Mesenchymal stem cell (in vitro differentiated cells and primary cell): Measurements from ENCODE around the gene CD300LD.

Experiments used
- DNase-seq: peaks from one replicate; pipeline ENCODE4 v3.0.0-alpha.2; 2013
- H2AFZ ChIP-seq: one replicate; pipeline ENCODE4 v1.6.1; 2013; ENCODE audit warnings: low read depth, mild to moderate bottlenecking, control low read depth, inconsistent platforms, low read length, moderate library complexity
- H2AK5ac ChIP-seq: 2 replicates; pipeline ENCODE4 v1.6.1; 2013; ENCODE audit warnings: low read length, moderate library complexity, mild to moderate bottlenecking, inconsistent platforms; ENCODE audit not compliant: severe bottlenecking
- H2BK120ac ChIP-seq: one replicate; pipeline ENCODE4 v1.6.1; 2013; ENCODE audit warnings: low read depth, mild to moderate bottlenecking, inconsistent platforms, low read length, moderate library complexity
- H2BK12ac ChIP-seq, 2 experiments: one replicate each; pipeline ENCODE4 v1.6.1; 2013; ENCODE audit warnings: inconsistent platforms in 2 of 2, low read length in 2 of 2, mild to moderate bottlenecking in 2 of 2, moderate library complexity in 2 of 2, control low read depth in 1 of 2
- H2BK15ac ChIP-seq: one replicate; pipeline ENCODE4 v1.6.1; 2013; ENCODE audit warnings: mild to moderate bottlenecking, low read depth, inconsistent platforms; ENCODE audit not compliant: poor library complexity, severe bottlenecking
- H2BK5ac ChIP-seq: 2 replicates; pipeline ENCODE4 v1.6.1; 2013; ENCODE audit warnings: low read depth, mild to moderate bottlenecking, low read length, control low read depth, inconsistent platforms; ENCODE audit not compliant: poor library complexity, severe bottlenecking
- H3K14ac ChIP-seq, 2 experiments: one replicate each; pipeline ENCODE4 v1.6.1; 2013; ENCODE audit warnings: inconsistent platforms in 2 of 2, low read length in 2 of 2, control low read depth in 1 of 2, mild to moderate bottlenecking in 1 of 2, moderate library complexity in 1 of 2
- H3K18ac ChIP-seq, 2 experiments: one replicate each; pipeline ENCODE4 v1.6.1; 2013; ENCODE audit warnings: inconsistent platforms in 2 of 2, low read length in 2 of 2, control low read depth in 1 of 2, low read depth in 1 of 2, mild to moderate bottlenecking in 1 of 2
- H3K23ac ChIP-seq, 2 experiments: one replicate each; pipeline ENCODE4 v1.6.1; 2013; ENCODE audit warnings: inconsistent platforms in 2 of 2, low read length in 2 of 2, mild to moderate bottlenecking in 2 of 2, moderate library complexity in 2 of 2, control low read depth in 1 of 2
- H3K27ac ChIP-seq: 2 replicates; pipeline ENCODE4 v1.5.1; 2013; ENCODE audit warnings: mild to moderate bottlenecking, moderate library complexity, low read length, control low read depth, inconsistent platforms; ENCODE audit not compliant: poor library complexity, severe bottlenecking
- H3K27me3 ChIP-seq, 2 experiments: 2 replicates each; pipeline versions ENCODE4 v1.6.1 to v1.7.0; 2013; ENCODE audit warnings: low read length in 2 of 2, mild to moderate bottlenecking in 2 of 2, moderate library complexity in 2 of 2, control low read depth in 1 of 2, inconsistent platforms in 1 of 2; ENCODE audit not compliant: control insufficient read depth in 1 of 2, insufficient read depth in 1 of 2
- H3K36me3 ChIP-seq, 2 experiments: 2 replicates each; pipeline versions ENCODE4 v1.6.1 to v1.7.0; 2013; ENCODE audit warnings: low read length in 2 of 2, control low read depth in 1 of 2, inconsistent platforms in 1 of 2, low read depth in 1 of 2, mild to moderate bottlenecking in 1 of 2; ENCODE audit not compliant: insufficient read depth in 2 of 2, control insufficient read depth in 1 of 2
- H3K4ac ChIP-seq, 2 experiments: one replicate each; pipeline ENCODE4 v1.6.1; 2013; ENCODE audit warnings: inconsistent platforms in 2 of 2, low read length in 2 of 2, mild to moderate bottlenecking in 2 of 2, moderate library complexity in 2 of 2, control low read depth in 1 of 2, low read depth in 1 of 2
- H3K4me1 ChIP-seq: 2 replicates; pipeline ENCODE4 v1.6.1; 2013; ENCODE audit warnings: low read depth, low read length, control low read depth; ENCODE audit not compliant: control insufficient read depth, insufficient read depth
- H3K4me2 ChIP-seq: 2 replicates; pipeline ENCODE4 v1.6.1; 2013; ENCODE audit warnings: low read length, mild to moderate bottlenecking, inconsistent platforms; ENCODE audit not compliant: poor library complexity, severe bottlenecking
- H3K4me3 ChIP-seq, 2 experiments: 2 replicates each; pipeline versions ENCODE4 v1.5.1 to v1.7.0; 2013; ENCODE audit warnings: low read length in 2 of 2, mild to moderate bottlenecking in 2 of 2, control low read depth in 1 of 2, low read depth in 1 of 2; ENCODE audit not compliant: insufficient read depth in 1 of 2
- H3K79me1 ChIP-seq: replicated peaks from 2 replicates; pipeline ENCODE4 v1.6.1; 2013; ENCODE audit warnings: mild to moderate bottlenecking, control low read depth, low read length, inconsistent platforms; ENCODE audit not compliant: poor library complexity, severe bottlenecking
- H3K9ac ChIP-seq: 2 replicates; pipeline ENCODE4 v1.7.0; 2013; ENCODE audit warnings: mild to moderate bottlenecking, low read length, moderate library complexity
- H3K9me3 ChIP-seq: 2 replicates; pipeline ENCODE4 v1.7.0; 2013; ENCODE audit warnings: mild to moderate bottlenecking, low read length; ENCODE audit not compliant: control insufficient read depth
- H4K8ac ChIP-seq: one replicate; pipeline ENCODE4 v1.6.1; 2013; ENCODE audit warnings: inconsistent platforms, mild to moderate bottlenecking, low read length, moderate library complexity
- H4K91ac ChIP-seq: one replicate; pipeline ENCODE4 v1.6.1; 2013; ENCODE audit warnings: mild to moderate bottlenecking, low read length, inconsistent platforms
- WGBS: methylation state at CpG from one replicate; pipeline ENCODE4 v1.1.7; 2013; ENCODE audit warnings: mixed read lengths; 5-methylcytosine and 5-hydroxymethylcytosine counted together

Gene CD300LD

GRCh38 chr17:74536890-74537289 is 55.2 kb downstream of the CD300LD start:
- H2AK5ac ChIP-seq, result no peak overlapping the region
- H4K91ac ChIP-seq, result no peak overlapping the region
- no peak overlapping the region for H3K18ac ChIP-seq
- 68% methylated on average over 3 of the region's 3 CpGs for WGBS
- H2BK5ac ChIP-seq, result no peak overlapping the region
- H3K79me1 ChIP-seq, result no peaks in the 10 kb centered on the region
- H3K4me3 ChIP-seq, result no peak overlapping the region
- no peaks in the 10 kb centered on the region for H3K4me1 ChIP-seq
- no peak overlapping the region for H2BK15ac ChIP-seq
- no peak for DNase-seq
- H3K14ac ChIP-seq, result no peak overlapping the region
- H3K36me3 ChIP-seq, result no peaks in the 10 kb centered on the region
- H2BK120ac ChIP-seq, result no peak overlapping the region
- H2BK12ac ChIP-seq, result no peak overlapping the region
- H2AFZ ChIP-seq, result no peak overlapping the region
- H3K27me3 ChIP-seq, result peaks cover 9 to 68% of the 10 kb centered on the region in 2 experiments
- no peak overlapping the region for H4K8ac ChIP-seq
- no peak overlapping the region for H3K4ac ChIP-seq
- no peak overlapping the region for H3K23ac ChIP-seq
- H3K9ac ChIP-seq, result no peak overlapping the region
- H3K9me3 ChIP-seq, result no peaks in the 10 kb centered on the region
- H3K4me2 ChIP-seq, result no peak overlapping the region
- H3K27ac ChIP-seq, result no peak overlapping the region

GRCh38 chr17:74532115-74532514 is 60.0 kb downstream of the CD300LD start:
- H3K23ac ChIP-seq, result no peak overlapping the region
- no peak overlapping the region for H2BK12ac ChIP-seq
- H3K4ac ChIP-seq, result no peak overlapping the region
- no peak overlapping the region for H3K9ac ChIP-seq
- WGBS, result 70% methylated on average over 8 of the region's 10 CpGs
- H3K27me3 ChIP-seq, result peaks cover 0 to 45% of the 10 kb centered on the region in 2 experiments
- no peak overlapping the region for H3K27ac ChIP-seq
- H3K36me3 ChIP-seq, result no peaks in the 10 kb centered on the region
- no peak overlapping the region for H2AFZ ChIP-seq
- DNase-seq, result no peak
- no peak overlapping the region for H4K8ac ChIP-seq
- no peak overlapping the region for H3K18ac ChIP-seq
- H4K91ac ChIP-seq, result no peak overlapping the region
- no peak overlapping the region for H3K4me2 ChIP-seq
- no peak overlapping the region for H3K14ac ChIP-seq
- no peak overlapping the region for H3K4me3 ChIP-seq
- H2BK120ac ChIP-seq, result no peak overlapping the region
- no peaks in the 10 kb centered on the region for H3K4me1 ChIP-seq
- H3K79me1 ChIP-seq, result no peaks in the 10 kb centered on the region
- H2AK5ac ChIP-seq, result no peak overlapping the region
- peaks cover 4% of the 10 kb centered on the region for H3K9me3 ChIP-seq
- H2BK15ac ChIP-seq, result no peak overlapping the region
- no peak overlapping the region for H2BK5ac ChIP-seq

DNA sequence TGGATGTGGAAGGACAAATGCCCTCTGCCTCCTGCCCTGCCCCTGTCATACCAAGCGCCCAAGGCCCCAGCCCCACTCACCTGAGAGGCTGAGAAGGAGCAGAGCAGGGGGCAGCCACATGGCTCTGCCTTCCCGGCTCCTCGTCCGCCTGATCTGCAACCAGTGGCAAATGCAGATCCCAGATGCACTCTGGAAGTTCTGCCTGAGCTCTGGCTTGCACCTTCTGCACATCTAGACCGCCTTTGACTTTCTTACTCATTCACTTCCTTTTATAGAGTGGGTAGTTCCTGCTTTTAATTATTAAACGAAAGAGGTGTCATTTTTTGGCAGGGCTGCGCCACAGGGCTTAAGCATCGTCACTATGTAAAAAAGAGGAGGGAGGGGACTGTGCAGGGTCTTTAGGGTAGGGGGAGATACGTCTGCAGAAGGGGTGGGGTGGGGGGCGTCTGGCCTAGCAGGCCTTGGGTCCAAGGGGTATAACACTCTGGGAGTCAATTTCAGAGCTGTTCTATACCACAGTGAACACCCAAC is 60.8 kb downstream of the CD300LD start, which contains the start of gene CD300LB:
Gene CD300LB (minus strand): TSS at position 245 of the 531 bp plus-strand sequence. CDS start 125 bp downstream, at position 120.
- Histone ChIP-seq H2BK120ac (no peak within 1 kb of the TSS), H3K23ac (no peak within 1 kb of the TSS)
- WGBS, result 69% methylated on average over 9 of the region's 10 CpGs

DNA sequence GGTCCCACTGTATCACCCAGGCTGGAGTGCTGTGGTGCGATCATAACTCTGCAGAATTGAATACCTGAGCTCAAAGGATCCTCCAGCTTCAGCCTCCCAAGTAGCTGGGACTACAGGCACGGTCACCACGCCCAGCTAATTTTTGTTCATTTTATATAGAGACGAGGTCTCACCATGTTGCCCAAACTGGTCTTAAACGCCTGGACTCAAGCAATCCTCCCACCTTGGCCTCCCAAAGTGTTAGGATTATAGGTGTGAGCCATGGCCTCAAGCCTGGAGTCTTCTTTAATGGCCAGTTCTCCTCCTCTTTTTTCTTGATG is 61.3 kb downstream of the CD300LD start:
- Histone ChIP-seq H3K23ac (no peak overlapping the region), H4K91ac (no peak overlapping the region), H3K79me1 (no peaks in the 10 kb centered on the region), H3K27ac (no peak overlapping the region), H2BK120ac (no peak overlapping the region), H2AFZ (no peak overlapping the region), H3K9ac (no peak overlapping the region), H3K14ac (no peak overlapping the region), H3K27me3 (peaks cover 0 to 38% of the 10 kb centered on the region in 2 experiments), H3K18ac (no peak overlapping the region), H3K4ac (no peak overlapping the region), H2BK5ac (no peak overlapping the region), H2BK12ac (no peak overlapping the region), H3K36me3 (no peaks in the 10 kb centered on the region), H3K9me3 (peaks cover 5% of the 10 kb centered on the region), H4K8ac (no peak overlapping the region), H3K4me1 (no peaks in the 10 kb centered on the region), H3K4me3 (no peak overlapping the region), H2BK15ac (no peak overlapping the region), H2AK5ac (no peak overlapping the region), H3K4me2 (no peak overlapping the region)
- DNase-seq, result no peak
- WGBS, result 60% methylated on average over 5 of the region's 5 CpGs

More for the DNA sequence above, 60.8 kb downstream of the CD300LD start, which contains the start of gene CD300LB:
- Histone ChIP-seq H2AFZ (no peak within 1 kb of the TSS), H3K14ac (no peak within 1 kb of the TSS), H2AK5ac (no peak within 1 kb of the TSS), H3K27ac (no peak within 1 kb of the TSS), H2BK5ac (no peak within 1 kb of the TSS), H3K79me1 (no peaks in the 10 kb centered on the region), H3K4me3 (no peak within 1 kb of the TSS), H3K36me3 (no peaks in the 10 kb centered on the region), H3K27me3 (peaks cover 0 to 41% of the 10 kb centered on the region in 2 experiments), H3K9me3 (peaks cover 5% of the 10 kb centered on the region), H4K91ac (no peak within 1 kb of the TSS), H4K8ac (no peak within 1 kb of the TSS), H2BK12ac (no peak within 1 kb of the TSS), H3K4me2 (no peak within 1 kb of the TSS), H3K18ac (no peak within 1 kb of the TSS), H2BK15ac (no peak within 1 kb of the TSS), H3K4ac (no peak within 1 kb of the TSS), H3K4me1 (no peaks in the 10 kb centered on the region), H3K9ac (no peak within 1 kb of the TSS)
- no peak for DNase-seq
